Measurements from ENCODE around the gene TPRA1.

The TPRA1 gene

DNA sequence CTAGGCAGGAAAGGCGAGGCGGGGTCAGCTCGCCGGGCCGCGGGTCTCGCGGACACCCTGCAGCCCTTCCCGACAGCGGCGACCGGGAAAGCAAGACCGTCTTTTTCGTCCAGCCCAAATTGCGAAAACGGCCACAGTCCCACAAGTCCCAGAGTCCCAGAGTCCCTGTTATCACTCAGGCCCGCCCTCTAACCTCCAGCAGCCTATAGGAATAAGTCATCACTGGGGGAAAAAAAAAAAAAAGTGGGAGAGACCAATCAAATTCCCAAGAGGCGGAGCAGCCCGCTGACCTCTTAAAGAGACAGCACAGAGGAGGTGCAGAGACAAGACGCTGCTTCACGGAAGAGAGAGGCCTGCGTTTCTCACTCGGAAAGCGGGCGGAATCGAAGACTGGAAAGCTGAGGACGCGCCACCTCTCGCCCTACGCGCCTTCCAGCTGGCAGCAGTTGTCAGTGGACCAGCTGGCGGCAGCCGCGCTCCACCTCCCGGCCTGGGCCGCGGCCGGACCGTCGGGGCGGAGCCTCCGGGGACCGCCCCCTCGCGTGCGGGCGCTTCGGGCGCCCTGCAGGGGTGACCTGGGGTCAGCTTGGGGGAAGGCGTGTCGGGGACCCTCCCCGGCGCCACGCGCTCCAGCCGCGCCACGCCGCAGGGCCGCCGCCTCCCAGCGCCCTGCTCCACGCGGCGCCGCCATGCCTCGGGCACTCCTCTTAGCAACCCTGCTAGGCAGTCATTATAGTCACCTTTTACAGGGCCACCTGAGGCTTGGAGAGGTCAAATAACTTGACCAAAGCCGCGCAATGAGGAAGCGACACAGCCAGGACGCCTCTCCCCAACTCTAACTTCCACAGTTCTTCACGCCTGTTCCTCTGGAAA is at the start of gene TPRA1:
TSS of gene TPRA1 (minus strand) at position 141 of the 873 bp plus-strand sequence. CDS start 10,587 bp downstream, outside the sequence.
- DNase-seq = peak; percentile 98

- DNase-seq = no peak
These were observed 49.5 kb upstream of the TPRA1 start for GRCh38 chr3:127640042-127640355.

DNA sequence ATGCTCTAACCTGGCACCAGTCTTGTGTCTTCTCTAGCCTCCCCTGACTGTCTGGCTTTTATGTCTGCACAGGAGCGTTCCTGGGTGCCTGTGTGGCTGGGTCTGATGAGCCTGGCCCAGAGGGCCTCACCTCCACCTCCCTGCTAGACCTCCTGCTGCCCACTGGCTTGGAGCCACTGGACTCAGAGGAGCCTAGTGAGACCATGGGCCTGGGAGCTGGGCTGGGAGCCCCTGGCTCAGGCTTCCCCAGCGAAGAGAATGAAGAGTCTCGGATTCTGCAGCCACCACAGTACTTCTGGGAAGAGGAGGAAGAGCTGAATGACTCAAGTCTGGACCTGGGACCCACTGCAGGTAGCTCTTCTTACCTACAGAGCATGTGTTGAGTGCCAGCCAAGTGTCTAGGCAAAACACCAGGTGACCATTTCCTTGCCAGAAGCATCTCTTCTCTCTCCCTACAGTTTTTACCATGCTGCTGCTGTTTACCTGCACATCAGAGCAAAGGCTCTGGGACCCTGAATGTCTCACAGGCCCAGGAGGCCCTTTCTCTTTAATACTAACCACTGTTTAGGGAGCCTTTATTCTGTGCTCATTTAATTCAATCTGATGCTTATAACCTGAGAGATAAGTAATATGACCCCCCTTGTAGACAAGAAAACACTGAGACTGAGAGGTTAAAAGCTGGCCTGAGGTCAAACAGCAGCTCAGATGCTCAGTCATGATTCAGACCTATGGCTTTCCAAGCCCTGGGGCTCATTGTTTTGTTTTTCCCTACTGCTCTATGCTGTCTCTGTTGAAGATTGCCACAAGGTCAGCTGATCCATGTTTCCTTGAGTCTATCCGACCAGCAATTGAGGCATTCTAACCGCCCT is 48.9 kb upstream of the TPRA1 start:
- DNase-seq = peak; percentile 81

DNA sequence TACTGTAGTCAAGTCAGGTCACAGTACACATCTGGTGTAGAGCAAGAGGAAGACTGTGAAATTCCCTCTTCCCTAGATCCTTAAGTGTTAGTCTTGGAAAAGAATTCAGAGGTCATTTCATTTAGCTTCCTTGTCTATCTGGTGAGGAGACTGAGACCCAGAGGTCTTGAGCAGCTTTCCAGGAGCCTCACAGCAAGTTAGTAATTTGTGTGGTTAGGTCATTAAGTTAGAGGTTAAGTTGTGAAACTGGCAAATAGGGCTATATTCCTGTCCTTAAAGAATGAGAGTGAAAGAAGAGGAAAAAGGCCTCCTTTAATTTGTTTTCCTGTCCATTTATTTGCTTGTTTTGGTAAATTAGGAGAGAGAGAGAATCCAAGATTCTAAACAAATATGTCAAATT is 47.4 kb upstream of the TPRA1 start:
- DNase-seq = no peak

- peak; percentile 73 for DNase-seq
These were observed 47.0 kb upstream of the TPRA1 start for GRCh38 chr3:127637546-127637945.

GRCh38 chr3:127634653-127635052 is 44.1 kb upstream of the TPRA1 start:
- no peak for DNase-seq

- DNase-seq = no peak
These were observed 41.7 kb upstream of the TPRA1 start for GRCh38 chr3:127632035-127632820.

- peak; percentile 93 for DNase-seq
These were observed 40.5 kb upstream of the TPRA1 start for GRCh38 chr3:127630811-127631714.

GRCh38 chr3:127629467-127630403 is 39.2 kb upstream of the TPRA1 start:
- DNase-seq = peak; percentile 22

DNA sequence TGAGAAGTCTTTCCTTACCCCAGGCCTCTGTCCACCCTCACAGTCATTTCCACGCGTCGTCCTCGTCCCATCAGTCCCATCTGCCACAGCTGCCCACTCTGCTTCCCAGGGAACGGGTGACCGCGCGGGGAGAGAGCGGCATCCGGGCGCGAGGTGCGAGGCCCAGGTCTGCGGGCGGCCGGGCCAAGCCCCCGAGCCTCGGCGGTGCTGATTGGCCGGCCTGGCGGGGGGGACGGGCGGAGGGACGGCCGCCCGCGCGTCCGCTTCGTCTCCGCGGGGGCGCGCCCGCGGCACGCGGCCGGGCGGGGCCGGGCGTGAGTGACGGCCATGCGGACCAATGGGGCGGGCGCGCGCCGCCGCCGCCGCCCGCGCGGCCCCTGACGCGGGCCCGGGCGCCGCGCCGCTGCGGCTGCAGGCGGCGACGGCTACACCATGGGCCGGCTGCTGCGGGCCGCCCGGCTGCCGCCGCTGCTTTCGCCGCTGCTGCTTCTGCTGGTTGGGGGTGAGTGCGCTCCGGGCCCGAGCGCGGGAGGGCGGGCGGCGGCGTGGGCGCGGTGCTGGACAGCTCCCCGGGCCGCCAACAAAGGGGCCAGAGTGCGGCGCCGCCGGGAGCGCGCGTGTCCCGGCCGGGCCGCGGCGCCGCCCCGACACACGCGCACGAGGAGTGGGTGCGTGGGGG is 38.4 kb upstream of the TPRA1 start, which contains the start of gene PODXL2:
TSS of gene PODXL2 (plus strand) at position 398 of the 679 bp plus-strand sequence. CDS start at position 433, 35 bp downstream.
- peak; percentile 52 for DNase-seq

GRCh38 chr3:127628426-127628787 is 37.9 kb upstream of the TPRA1 start:
- DNase-seq = no peak

DNA sequence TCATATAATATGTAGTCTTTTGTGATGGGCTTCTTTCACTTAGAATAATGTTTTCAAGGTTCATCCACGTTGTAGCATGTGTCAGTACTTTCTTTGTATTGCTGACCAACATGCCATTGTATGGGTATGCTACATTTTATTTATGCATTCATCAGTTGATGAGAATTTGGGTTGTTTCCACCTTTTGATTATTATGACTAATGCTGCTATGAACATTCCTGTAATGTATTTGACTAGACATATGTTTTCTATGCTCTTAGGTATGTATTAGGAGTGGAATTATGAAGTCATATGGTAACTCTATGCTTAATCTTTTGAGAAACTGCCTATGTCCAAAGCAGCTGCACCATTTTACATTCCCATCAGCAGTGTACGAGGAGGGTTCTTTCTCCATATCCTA is 35.3 kb upstream of the TPRA1 start:
- no peak for DNase-seq

DNA sequence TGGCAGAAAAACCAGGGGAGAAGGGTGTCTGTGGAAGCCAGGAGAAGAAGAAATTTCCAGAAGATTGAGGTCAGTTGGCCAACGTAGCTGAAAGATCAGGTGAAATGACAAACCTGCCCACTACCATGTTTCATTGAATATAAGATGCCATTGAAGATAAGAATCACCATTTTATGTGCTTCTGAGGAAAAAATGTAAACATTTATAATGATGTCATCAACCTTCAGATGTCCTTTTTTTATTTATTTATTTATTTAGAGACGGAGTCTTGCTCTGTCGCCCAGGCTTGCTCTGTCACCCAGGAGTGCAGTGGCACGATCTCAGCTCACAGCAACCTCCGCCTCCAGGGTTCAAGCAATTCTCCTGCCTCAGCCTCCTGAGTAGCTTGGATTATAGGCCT is 33.5 kb upstream of the TPRA1 start:
- DNase-seq = no peak

GRCh38 chr3:127622772-127623576 is 32.4 kb upstream of the TPRA1 start:
- no peak for DNase-seq

- no peak for DNase-seq
These were observed 31.5 kb upstream of the TPRA1 start for GRCh38 chr3:127622031-127622430.

- DNase-seq = no peak
These were observed 30.3 kb upstream of the TPRA1 start for GRCh38 chr3:127620637-127621375.

DNA sequence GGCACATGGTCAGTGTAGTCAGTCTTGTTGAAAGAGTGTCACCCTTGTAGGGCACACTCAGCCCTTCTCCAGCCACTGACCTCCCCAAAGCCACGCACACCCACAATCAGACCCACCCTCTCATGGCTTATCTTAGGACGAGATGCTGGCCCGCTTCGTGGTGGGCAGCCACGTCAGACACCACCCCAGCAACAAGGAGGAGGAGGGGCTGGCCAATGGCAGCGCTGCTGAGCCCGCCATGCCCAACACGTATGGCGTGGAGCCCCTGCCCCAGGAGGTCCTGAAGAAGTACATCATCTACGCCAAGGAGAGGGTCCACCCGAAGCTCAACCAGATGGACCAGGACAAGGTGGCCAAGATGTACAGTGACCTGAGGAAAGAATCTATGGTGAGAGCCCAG is 28.4 kb upstream of the TPRA1 start:
- no peak for DNase-seq

- DNase-seq = no peak
These were observed 26.5 kb upstream of the TPRA1 start for GRCh38 chr3:127616836-127617605.

Data from NCI-H2029 (cell line).